H4 (cell line): ENCODE measurements around the gene RTL10. TPM values are rescaled to one million over a fixed set of nuclear protein-coding genes. Genes with fewer than 3 reads are reported as not detected.

Experiments used
- DNase-seq: peaks from one replicate; pipeline ENCODE4 v3.0.0-alpha.2; 2015; ENCODE audit warnings: low spot score
- total RNA-seq: library from RNA; depleted of rRNA; stranded (reverse); fragments of >200 nt; shearing (Covaris generic); gene quantifications from 2 replicates; pipeline ENCODE4 v1.2.3, GENCODE V29; 2014; rRNA removed

RTL10 gene
- 2.3 and 2.6 TPM in 2 replicates for total RNA-seq

GRCh38 chr22:19854778-19855503 is at the start of gene RTL10, which contains the start of gene GNB1L:
Gene RTL10 (minus strand): TSS chr22:19854874. CDS start chr22:19852261, 2,613 bp downstream.
Gene GNB1L (minus strand): TSS chr22:19854874. CDS start chr22:19821355, 33,519 bp downstream.
- peak; percentile 90 for DNase-seq

DNA sequence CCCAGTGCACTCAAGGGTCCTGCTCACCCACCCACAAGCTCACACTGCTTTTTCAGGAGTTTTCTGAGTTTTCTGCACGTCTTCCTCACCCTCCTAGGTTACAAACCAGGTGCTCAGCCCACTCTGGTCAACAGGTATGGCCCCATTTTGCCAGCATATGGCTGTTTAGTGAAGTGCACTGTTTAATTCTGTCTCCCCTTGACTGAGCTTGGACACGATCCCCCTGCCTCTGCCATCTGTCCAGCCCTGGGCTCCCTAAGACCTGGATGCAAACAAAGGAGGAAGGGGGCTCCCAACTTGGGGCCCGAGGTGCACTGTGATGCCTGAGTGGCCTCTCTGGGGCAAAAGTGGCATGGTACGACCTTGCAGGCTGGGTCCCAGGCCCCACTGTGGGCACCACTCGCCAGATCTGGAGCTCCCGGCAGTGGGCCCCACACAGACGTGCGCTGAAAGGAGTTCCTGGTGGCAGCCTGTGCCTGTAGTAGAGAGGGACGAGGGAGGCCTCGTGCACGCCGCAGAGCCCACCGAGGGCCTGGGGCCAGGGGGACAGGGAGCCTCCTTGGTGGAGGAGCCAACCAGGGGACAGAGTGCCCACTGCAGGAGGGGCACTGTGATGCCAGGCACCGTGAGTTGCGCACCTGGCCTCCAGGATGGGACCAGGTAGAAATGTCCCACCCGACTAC is 49.6 kb upstream of the RTL10 start:
- DNase-seq, result no peak

- DNase-seq, result no peak
Observed at GRCh38 chr22:19903513-19903912, 48.8 kb upstream of the RTL10 start.

GRCh38 chr22:19903031-19903430 is 48.4 kb upstream of the RTL10 start:
- DNase-seq, result no peak

- DNase-seq, result no peak
Observed at GRCh38 chr22:19902245-19902715, 47.6 kb upstream of the RTL10 start.

GRCh38 chr22:19901577-19902244 is 47.0 kb upstream of the RTL10 start:
- DNase-seq, result no peak

- DNase-seq, result no peak
Observed at GRCh38 chr22:19900707-19901436, 46.2 kb upstream of the RTL10 start.

DNA sequence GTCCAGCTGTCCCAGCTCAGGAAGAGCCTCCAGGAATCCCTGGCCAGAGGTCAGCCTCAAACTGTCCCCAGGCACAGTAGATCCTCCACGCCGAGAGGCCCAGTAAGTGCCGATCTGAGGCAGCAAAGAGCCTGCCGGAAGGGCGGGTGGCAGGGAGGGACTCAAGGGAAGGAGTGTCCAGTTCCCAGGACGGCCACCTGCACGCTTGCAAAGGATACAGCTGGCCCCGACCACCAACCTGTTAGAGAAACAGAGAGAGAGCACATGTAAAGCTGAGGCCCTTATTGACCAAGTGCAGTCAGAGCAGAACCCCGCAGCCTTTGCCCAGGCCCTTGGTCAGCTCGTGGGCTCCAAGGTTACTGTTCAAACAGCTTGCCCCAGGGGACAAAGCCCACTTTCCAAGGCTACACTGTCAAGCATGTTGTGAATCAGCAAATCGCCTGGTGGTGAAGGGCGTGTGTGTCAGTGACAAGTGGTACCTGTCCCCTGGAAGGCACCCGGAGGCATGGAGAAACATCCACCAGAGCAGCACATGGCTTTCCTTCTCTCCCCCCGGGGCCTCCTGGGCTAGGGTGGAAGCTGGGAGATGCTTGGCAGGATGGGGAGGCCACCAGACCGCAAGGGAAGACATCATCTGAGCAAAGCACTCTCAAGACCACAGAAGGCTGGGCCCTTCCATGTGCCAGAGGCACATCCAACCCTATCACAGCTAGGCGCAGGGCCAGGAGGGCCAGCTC is 44.3 kb upstream of the RTL10 start:
- DNase-seq, result no peak

GRCh38 chr22:19898145-19898544 is 43.5 kb upstream of the RTL10 start:
- DNase-seq, result no peak

DNA sequence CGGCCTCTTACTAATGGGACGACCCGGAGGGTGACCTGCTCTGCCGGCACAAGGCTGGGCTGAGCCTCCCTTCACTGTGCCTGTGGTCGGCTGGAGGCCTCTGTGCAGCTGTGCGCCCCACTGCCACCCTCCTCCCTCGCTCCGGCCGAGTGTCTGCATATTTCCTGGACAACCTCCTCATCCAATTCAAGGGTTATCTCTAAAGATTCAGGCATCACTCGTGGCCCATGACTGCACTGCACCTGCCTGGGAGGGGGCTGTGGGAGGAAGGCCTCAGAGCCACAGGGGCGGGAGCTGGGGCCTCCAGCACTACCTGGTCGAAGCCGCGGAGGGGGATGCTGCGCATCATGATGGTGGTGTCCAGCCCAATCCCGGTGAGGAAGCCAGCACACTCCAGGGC is 43.1 kb upstream of the RTL10 start:
- no peak for DNase-seq

GRCh38 chr22:19896665-19897355 is 42.1 kb upstream of the RTL10 start:
- DNase-seq, result no peak

- DNase-seq, result no peak
Observed at GRCh38 chr22:19895160-19895849, 40.6 kb upstream of the RTL10 start.

DNA sequence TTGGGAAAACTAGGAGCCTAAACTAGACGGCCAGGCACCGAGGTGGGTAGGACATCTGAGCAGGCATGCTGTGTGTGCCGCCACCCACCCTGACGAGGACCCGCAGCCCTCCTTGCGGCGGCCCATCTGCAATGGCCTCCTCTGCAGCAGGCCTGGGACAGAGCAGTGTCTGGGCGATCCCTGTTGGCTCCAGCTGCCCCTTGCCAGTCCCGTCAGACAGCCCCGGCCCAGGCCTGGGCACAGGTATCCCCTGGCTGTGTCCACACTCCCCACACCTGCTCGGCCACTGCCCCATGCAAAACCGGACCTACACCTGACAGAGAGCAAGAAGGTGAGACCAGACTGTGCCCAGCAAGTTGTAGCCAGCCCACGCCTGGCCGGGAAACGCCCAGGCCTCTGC is 38.7 kb upstream of the RTL10 start:
- DNase-seq, result no peak

DNA sequence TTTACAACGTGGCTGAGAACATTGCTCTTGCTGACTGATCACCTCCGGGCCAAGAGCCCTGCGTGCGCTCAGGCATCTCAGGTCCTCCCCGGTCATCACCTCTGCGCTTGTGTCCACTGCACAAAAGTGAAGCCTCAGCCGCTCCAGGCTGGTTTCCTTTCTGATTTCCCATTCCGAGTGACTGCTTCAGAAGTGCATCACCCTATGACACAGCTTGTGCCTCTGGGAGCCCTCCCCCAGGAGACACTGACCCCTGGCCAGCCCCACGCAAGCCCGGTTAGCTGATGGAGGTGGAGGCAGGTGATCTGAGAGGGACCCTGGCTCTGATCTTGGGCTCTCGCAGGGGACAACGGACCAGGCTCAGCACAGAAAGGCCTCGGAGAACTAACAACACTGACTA is 38.3 kb upstream of the RTL10 start:
- no peak for DNase-seq

- peak; percentile 17 for DNase-seq
Observed at GRCh38 chr22:19892257-19892879, 37.7 kb upstream of the RTL10 start.

- peak; percentile 37 for DNase-seq
Observed at GRCh38 chr22:19891317-19892256, 36.9 kb upstream of the RTL10 start.

DNA sequence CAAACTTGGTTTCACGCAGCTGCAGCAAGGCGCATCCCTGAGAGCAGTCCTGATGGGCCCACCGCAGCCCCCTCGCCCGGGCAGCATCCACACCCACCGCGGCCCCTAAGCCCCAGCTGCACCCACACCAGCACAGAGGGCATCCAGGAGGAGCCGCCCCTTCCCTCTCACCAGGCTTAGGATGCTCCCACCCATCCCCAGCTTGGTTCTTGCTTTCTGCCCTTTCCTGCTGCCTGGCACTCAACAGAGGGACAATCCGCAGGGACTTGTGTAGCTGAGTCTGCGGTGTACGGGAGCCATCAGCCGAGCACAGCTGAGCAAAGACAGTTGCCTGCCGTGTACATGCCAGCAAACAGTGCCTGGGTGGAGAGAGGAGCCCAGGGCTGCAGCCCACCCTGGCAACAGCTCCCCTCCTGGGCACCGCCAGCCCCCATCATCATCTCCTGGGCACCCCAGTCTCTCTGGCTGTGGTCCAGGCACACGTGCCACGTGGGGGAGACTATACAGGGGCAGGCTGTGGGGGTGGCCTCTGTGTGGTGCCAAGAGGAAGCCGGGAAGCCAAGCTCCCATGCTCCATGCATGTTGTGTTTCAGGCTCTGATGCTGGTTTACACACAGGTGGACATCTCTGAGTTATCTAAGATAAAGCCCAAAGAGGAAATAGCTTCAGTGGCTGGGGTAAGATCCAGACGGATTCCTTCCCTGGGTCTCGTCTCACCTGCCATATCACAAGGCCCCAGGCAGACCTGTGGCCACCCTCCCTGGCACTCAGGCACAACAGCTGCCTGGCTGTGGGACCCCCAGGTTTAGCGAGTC is 36.0 kb upstream of the RTL10 start:
- no peak for DNase-seq
